ENCODE data around the gene VIPR1. TPM values are rescaled to one million over a fixed set of nuclear protein-coding genes. Genes with fewer than 3 reads are reported as not detected.

Gene VIPR1
- total RNA-seq, 1 experiment from 2014 or later, result 19.2 TPM

GRCh38 chr3:42486814-42487565, 15.5 kb upstream of the VIPR1 start:
- DNase-seq, result no peak
- Mint-ChIP-seq H3K9me3 (ENCODE audit: low read depth, unreplicated experiment) (no peaks in the 10 kb centered on the region), H3K27me3 (ENCODE audit: unreplicated experiment) (no peaks in the 10 kb centered on the region), H3K36me3 (ENCODE audit: insufficient read depth, unreplicated experiment) (peaks cover 7% of the 10 kb centered on the region), H3K4me1 (ENCODE audit: low read depth, unreplicated experiment) (peaks cover 29% of the 10 kb centered on the region), H3K4me3 (ENCODE audit: low read depth, unreplicated experiment) (no peak overlapping the region), H3K27ac (ENCODE audit: unreplicated experiment) (no peak overlapping the region)
- TF ChIP-seq CTCF (IDR thresholded peaks at IDR 0.05; ENCODE audit: unreplicated experiment), result no peak
- CTCF ChIA-PET, result interaction anchor here (1.5 kb wide), 1 partner anchor 10 kb away, joined by 3 read pairs; no protein-coding TSS in a partner anchor
- BruUV-seq (replicated peaks), result no TSS peak
- intact Hi-C loops (cut with micrococcal nuclease; ENCODE audit: unreplicated experiment), result no loop called here

GRCh38 chr3:42488687-42489086, 13.8 kb upstream of the VIPR1 start:
- Mint-ChIP-seq H3K4me3 (ENCODE audit: low read depth, unreplicated experiment) (no peak overlapping the region), H3K27me3 (ENCODE audit: unreplicated experiment) (no peaks in the 10 kb centered on the region), H3K9me3 (ENCODE audit: low read depth, unreplicated experiment) (no peaks in the 10 kb centered on the region), H3K27ac (ENCODE audit: unreplicated experiment) (no peak overlapping the region), H3K36me3 (ENCODE audit: insufficient read depth, unreplicated experiment) (peaks cover 7% of the 10 kb centered on the region), H3K4me1 (ENCODE audit: low read depth, unreplicated experiment) (peaks cover 34% of the 10 kb centered on the region)
- no peak for DNase-seq
- CTCF ChIA-PET, result no interaction called here
- no TSS peak for BruUV-seq (replicated peaks)
- intact Hi-C loops (cut with micrococcal nuclease; ENCODE audit: unreplicated experiment), result no loop called here
- TF ChIP-seq CTCF (IDR thresholded peaks at IDR 0.05; ENCODE audit: unreplicated experiment), result no peak

GRCh38 chr3:42489116-42489936, 13.1 kb upstream of the VIPR1 start:
- H3K36me3 Mint-ChIP-seq (ENCODE audit: insufficient read depth, unreplicated experiment), result peaks cover 7% of the 10 kb centered on the region
- intact Hi-C loops (cut with micrococcal nuclease; ENCODE audit: unreplicated experiment), result no loop called here
- peaks cover 34% of the 10 kb centered on the region for H3K4me1 Mint-ChIP-seq (ENCODE audit: low read depth, unreplicated experiment)
- no peak for TF ChIP-seq CTCF (IDR thresholded peaks at IDR 0.05; ENCODE audit: unreplicated experiment)
- no TSS peak for BruUV-seq (replicated peaks)
- H3K27ac Mint-ChIP-seq (ENCODE audit: unreplicated experiment), result peak overlapping the region; percentile 32
- H3K27me3 Mint-ChIP-seq (ENCODE audit: unreplicated experiment), result no peaks in the 10 kb centered on the region
- no peak overlapping the region for H3K4me3 Mint-ChIP-seq (ENCODE audit: low read depth, unreplicated experiment)
- no peaks in the 10 kb centered on the region for H3K9me3 Mint-ChIP-seq (ENCODE audit: low read depth, unreplicated experiment)
- no peak for DNase-seq
- CTCF ChIA-PET, result interaction anchor here (1.1 to 1.2 kb wide), 2 partner anchors 11 to 16 kb away, joined by 3 to 6 read pairs; no protein-coding TSS in a partner anchor

- no peaks in the 10 kb centered on the region for H3K9me3 Mint-ChIP-seq (ENCODE audit: low read depth, unreplicated experiment)
- TF ChIP-seq CTCF (IDR thresholded peaks at IDR 0.05; ENCODE audit: unreplicated experiment), result no peak
- intact Hi-C loops (cut with micrococcal nuclease; ENCODE audit: unreplicated experiment), result no loop called here
- H3K4me3 Mint-ChIP-seq (ENCODE audit: low read depth, unreplicated experiment), result no peak overlapping the region
- peak overlapping the region; percentile 32 for H3K27ac Mint-ChIP-seq (ENCODE audit: unreplicated experiment)
- no peaks in the 10 kb centered on the region for H3K27me3 Mint-ChIP-seq (ENCODE audit: unreplicated experiment)
- CTCF ChIA-PET, result interaction anchor here (0.5 to 1.2 kb wide), 7 partner anchors 11 to 341 kb away, joined by 3 to 9 read pairs (median 3); no protein-coding TSS in a partner anchor
- DNase-seq, result no peak
- peaks cover 34% of the 10 kb centered on the region for H3K4me1 Mint-ChIP-seq (ENCODE audit: low read depth, unreplicated experiment)
- BruUV-seq (replicated peaks), result no TSS peak
- H3K36me3 Mint-ChIP-seq (ENCODE audit: insufficient read depth, unreplicated experiment), result peaks cover 7% of the 10 kb centered on the region
Observed at GRCh38 chr3:42489937-42490227, 12.6 kb upstream of the VIPR1 start.
